ENCODE data around the gene EXOSC1.
"Not testable (repeated sequence)": the region's sequence is repeated elsewhere in the genome, so short reads cannot be mapped to it uniquely, and the experiment has no call there.

The EXOSC1 gene

GRCh38 chr10:97445722-97446639 is at the start of gene EXOSC1, which contains the start of gene ZDHHC16:
TSS of gene EXOSC1 (minus strand) at chr10:97446006. CDS start at chr10:97445985, 21 bp downstream.
TSS of gene ZDHHC16 (plus strand) at chr10:97446175. CDS start at chr10:97451676, 5,501 bp downstream.
- DNase-seq = peak; percentile 89

GRCh38 chr10:97494863-97495506 is 49.2 kb upstream of the EXOSC1 start:
- no peak for DNase-seq

- no peak for DNase-seq
Observed at GRCh38 chr10:97494151-97494550, 48.3 kb upstream of the EXOSC1 start.

- DNase-seq = no peak
Observed at GRCh38 chr10:97490592-97490991, 44.8 kb upstream of the EXOSC1 start.

- DNase-seq = no peak
Observed at GRCh38 chr10:97485647-97486281, 40.0 kb upstream of the EXOSC1 start.

- no peak for DNase-seq
Observed at GRCh38 chr10:97483921-97484320, 38.1 kb upstream of the EXOSC1 start.

- DNase-seq = no peak
Observed at GRCh38 chr10:97483506-97483905, 37.7 kb upstream of the EXOSC1 start.

- no peak for DNase-seq
Observed at GRCh38 chr10:97482381-97482780, 36.6 kb upstream of the EXOSC1 start.

- no peak for DNase-seq
Observed at GRCh38 chr10:97481071-97481470, 35.3 kb upstream of the EXOSC1 start.

GRCh38 chr10:97479939-97480338 is 34.1 kb upstream of the EXOSC1 start:
- DNase-seq = no peak

- not testable (repeated sequence) for DNase-seq
Observed at GRCh38 chr10:97479410-97479809, 33.6 kb upstream of the EXOSC1 start.

GRCh38 chr10:97475936-97476594 is 30.3 kb upstream of the EXOSC1 start:
- DNase-seq = no peak

GRCh38 chr10:97474918-97475317 is 29.1 kb upstream of the EXOSC1 start:
- no peak for DNase-seq

- DNase-seq = not testable (repeated sequence)
Observed at GRCh38 chr10:97468781-97469180, 23.0 kb upstream of the EXOSC1 start.

- DNase-seq = no peak
Observed at GRCh38 chr10:97468162-97468561, 22.4 kb upstream of the EXOSC1 start.

GRCh38 chr10:97466755-97467154 is 20.9 kb upstream of the EXOSC1 start:
- DNase-seq = no peak

- DNase-seq = no peak
Observed at GRCh38 chr10:97465982-97466381, 20.2 kb upstream of the EXOSC1 start.

- DNase-seq = no peak
Observed at GRCh38 chr10:97464226-97464625, 18.4 kb upstream of the EXOSC1 start.

- peak; percentile 20 for DNase-seq
Observed at GRCh38 chr10:97463363-97464132, 17.7 kb upstream of the EXOSC1 start.

- DNase-seq = no peak
Observed at GRCh38 chr10:97462309-97462708, 16.5 kb upstream of the EXOSC1 start.

- no peak for DNase-seq
Observed at GRCh38 chr10:97459933-97460332, 14.1 kb upstream of the EXOSC1 start.

GRCh38 chr10:97459111-97459510 is 13.3 kb upstream of the EXOSC1 start:
- DNase-seq = no peak
